Measurements from ENCODE around the gene AJAP1.

AJAP1 gene

GRCh38 chr1:4653796-4654725 is at the start of gene AJAP1:
AJAP1 (plus strand) TSS chr1:4654609; CDS start chr1:4655426, 817 bp downstream.
- TF ChIP-seq EZH2phosphoT487 (IDR thresholded peaks at IDR 0.05; ENCODE audit: low read length) (no peak), EZH2 (optimal IDR thresholded peaks at IDR 0.05; ENCODE audit: low read depth, low read length) (no peak), CTCF (IDR thresholded peaks at IDR 0.05; ENCODE audit: low read length) (no peak)
- no peak within 1 kb of the TSS for H3K9ac ChIP-seq (ENCODE audit: low read length)
- H3K4me1 ChIP-seq (ENCODE audit: low read length): no peaks in the 10 kb centered on the region
- H3K9me2 ChIP-seq (replicated peaks; ENCODE audit: insufficient read depth, low read length): no peaks in the 10 kb centered on the region
- no peaks in the 10 kb centered on the region for H4K20me1 ChIP-seq (ENCODE audit: insufficient read depth, low read length)
- no peak within 1 kb of the TSS for H2AFZ ChIP-seq (ENCODE audit: low read length)
- no peaks in the 10 kb centered on the region for H3K36me3 ChIP-seq (replicated peaks; ENCODE audit: insufficient read depth, low read length)
- no peaks in the 10 kb centered on the region for H3F3A ChIP-seq (ENCODE audit: insufficient read depth, low read length)
- no peak within 1 kb of the TSS for H3K27ac ChIP-seq (ENCODE audit: low read length)
- peaks cover 58% of the 10 kb centered on the region for H3K27me3 ChIP-seq (replicated peaks; ENCODE audit: insufficient read depth, low read length)
- no peaks in the 10 kb centered on the region for H3K79me2 ChIP-seq (ENCODE audit: low read length)
- H3K4me3 ChIP-seq (ENCODE audit: low read length): no peak within 1 kb of the TSS
- H3K9me3 ChIP-seq (replicated peaks; ENCODE audit: insufficient read depth, low read length): no peaks in the 10 kb centered on the region
- H3K4me2 ChIP-seq (ENCODE audit: low read depth, low read length): no peak within 1 kb of the TSS
- no peak for DNase-seq

DNA sequence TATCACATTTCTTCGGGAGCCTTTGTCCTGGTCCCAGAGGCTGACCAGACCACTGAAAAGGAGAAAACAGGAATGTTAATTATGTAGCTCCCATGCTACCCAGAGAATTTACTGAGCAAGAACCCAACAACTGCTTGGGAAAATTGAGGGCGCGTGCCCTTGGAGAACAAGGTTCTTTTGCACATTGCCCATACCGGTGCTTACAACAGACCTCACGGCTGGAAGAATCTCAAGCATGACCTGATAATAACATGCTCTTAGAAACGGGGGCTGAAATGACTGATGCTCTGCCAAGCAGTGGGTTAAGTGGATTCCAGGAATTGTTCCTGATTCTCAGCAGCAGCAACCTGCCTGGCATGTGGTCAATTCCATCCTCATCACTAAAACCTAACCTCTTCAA is 49.3 kb upstream of the AJAP1 start:
- no peaks in the 10 kb centered on the region for H3K79me2 ChIP-seq (ENCODE audit: low read length)
- H3K4me1 ChIP-seq (ENCODE audit: low read length): no peaks in the 10 kb centered on the region
- no peak overlapping the region for H2AFZ ChIP-seq (ENCODE audit: low read length)
- H3K4me3 ChIP-seq (ENCODE audit: low read length): no peak overlapping the region
- no peak overlapping the region for H3K4me2 ChIP-seq (ENCODE audit: low read depth, low read length)
- TF ChIP-seq EZH2 (optimal IDR thresholded peaks at IDR 0.05; ENCODE audit: low read depth, low read length) (no peak), CTCF (IDR thresholded peaks at IDR 0.05; ENCODE audit: low read length) (no peak), EZH2phosphoT487 (IDR thresholded peaks at IDR 0.05; ENCODE audit: low read length) (no peak)
- H3K9me3 ChIP-seq (replicated peaks; ENCODE audit: insufficient read depth, low read length): no peaks in the 10 kb centered on the region
- no peak for DNase-seq
- H3K9me2 ChIP-seq (replicated peaks; ENCODE audit: insufficient read depth, low read length): no peaks in the 10 kb centered on the region
- no peaks in the 10 kb centered on the region for H3F3A ChIP-seq (ENCODE audit: insufficient read depth, low read length)
- H3K27ac ChIP-seq (ENCODE audit: low read length): no peak overlapping the region
- H4K20me1 ChIP-seq (ENCODE audit: insufficient read depth, low read length): no peaks in the 10 kb centered on the region
- H3K9ac ChIP-seq (ENCODE audit: low read length): no peak overlapping the region
- no peaks in the 10 kb centered on the region for H3K36me3 ChIP-seq (replicated peaks; ENCODE audit: insufficient read depth, low read length)
- peaks cover 90% of the 10 kb centered on the region for H3K27me3 ChIP-seq (replicated peaks; ENCODE audit: insufficient read depth, low read length)

- no peak for DNase-seq
- Histone ChIP-seq H3K9me2 (replicated peaks; ENCODE audit: insufficient read depth, low read length) (no peaks in the 10 kb centered on the region), H3K79me2 (ENCODE audit: low read length) (no peaks in the 10 kb centered on the region), H3K27me3 (replicated peaks; ENCODE audit: insufficient read depth, low read length) (peaks cover 89% of the 10 kb centered on the region), H3K4me2 (ENCODE audit: low read depth, low read length) (no peak overlapping the region), H3K4me1 (ENCODE audit: low read length) (no peaks in the 10 kb centered on the region), H3K36me3 (replicated peaks; ENCODE audit: insufficient read depth, low read length) (no peaks in the 10 kb centered on the region), H3K9ac (ENCODE audit: low read length) (no peak overlapping the region), H3K4me3 (ENCODE audit: low read length) (no peak overlapping the region), H3K27ac (ENCODE audit: low read length) (no peak overlapping the region), H4K20me1 (ENCODE audit: insufficient read depth, low read length) (no peaks in the 10 kb centered on the region), H2AFZ (ENCODE audit: low read length) (no peak overlapping the region), H3F3A (ENCODE audit: insufficient read depth, low read length) (no peaks in the 10 kb centered on the region), H3K9me3 (replicated peaks; ENCODE audit: insufficient read depth, low read length) (no peaks in the 10 kb centered on the region)
- TF ChIP-seq EZH2phosphoT487 (IDR thresholded peaks at IDR 0.05; ENCODE audit: low read length) (no peak), CTCF (IDR thresholded peaks at IDR 0.05; ENCODE audit: low read length) (no peak), EZH2 (optimal IDR thresholded peaks at IDR 0.05; ENCODE audit: low read depth, low read length) (no peak)
Measured at GRCh38 chr1:4611563-4612341, 42.7 kb upstream of the AJAP1 start.

Measured in MM.1S (cell line).